ENCODE measurements around the gene PANK2. TPM values are rescaled to one million over a fixed set of nuclear protein-coding genes. Genes with fewer than 3 reads are reported as not detected.

PANK2 gene
- total and polyA plus RNA-seq, 2 of the 8 experiments (the other 6 are each of a cell fraction or from before 2014, with no cell fraction given) = 17.1 to 57.5 TPM

DNA sequence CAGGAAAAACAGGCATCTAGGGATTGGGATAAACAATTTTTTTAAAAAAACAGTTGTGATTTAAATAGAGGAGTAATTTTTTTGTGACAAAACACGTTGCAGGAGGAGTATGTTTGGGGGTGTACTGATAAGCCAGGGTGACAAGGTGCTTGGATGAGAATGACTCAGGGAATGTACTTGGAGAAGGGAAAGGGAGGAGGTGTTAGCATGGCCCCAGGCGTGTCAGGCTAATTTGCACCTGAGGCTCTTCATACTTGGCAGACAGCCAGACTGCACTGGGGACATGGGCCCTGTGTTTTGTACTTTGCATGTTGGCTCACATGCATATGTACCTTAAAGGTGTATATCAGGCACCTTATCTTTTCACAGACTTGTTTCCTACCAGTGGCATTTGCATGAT, 22.8 kb downstream of the PANK2 start:
- H3K27me3 ChIP-seq (replicated peaks in 1 of 4; ENCODE audit: control insufficient read depth in 3 of 4, extremely low read depth in 1 of 4, insufficient read depth in 3 of 4, low read length in 3 of 4) = no peaks in the 10 kb centered on the region
- TF ChIP-seq SIRT6 (IDR thresholded peaks at IDR 0.05; ENCODE audit: low read length) = no peak
- no peak overlapping the region for H3K23ac ChIP-seq (ENCODE audit: insufficient read length)
- no peak overlapping the region for H2BK120ac ChIP-seq (replicated peaks; ENCODE audit: low read depth, low read length)
- no peak overlapping the region for H2BK5ac ChIP-seq (ENCODE audit: low read depth, low read length)
- H3K4me2 ChIP-seq (ENCODE audit: insufficient read depth in 1 of 2, low read depth in 2 of 2, low read length in 2 of 2) = no peak overlapping the region
- H3K79me2 ChIP-seq (ENCODE audit: control insufficient read depth in 1 of 2, insufficient read depth in 2 of 2, low read length in 2 of 2) = peaks cover 11 to 98% of the 10 kb centered on the region in 2 experiments
- H2BK12ac ChIP-seq (ENCODE audit: low read depth, low read length) = no peak overlapping the region
- no peak overlapping the region for H4K91ac ChIP-seq (replicated peaks; ENCODE audit: insufficient read length, low read length)
- no peak overlapping the region for H3K56ac ChIP-seq (replicated peaks; ENCODE audit: insufficient read length, low read depth, low read length)
- no peak overlapping the region for H3K4me3 ChIP-seq (ENCODE audit: extremely low read depth in 1 of 4, insufficient read depth in 2 of 4, low read depth in 3 of 4, low read length in 4 of 4)
- no peak overlapping the region for H4K8ac ChIP-seq (ENCODE audit: extremely low read depth, insufficient read depth, low read length)
- CTCF ChIA-PET (ENCODE audit: partially characterized antibody) = no interaction called here
- no peak overlapping the region for H2AFZ ChIP-seq (ENCODE audit: low read length)
- H3K9me3 ChIP-seq (ENCODE audit: insufficient read depth in 2 of 2, low read depth in 1 of 2, low read length in 1 of 2) = no peaks in the 10 kb centered on the region
- H3K4ac ChIP-seq (replicated peaks; ENCODE audit: insufficient read length, low read depth, low read length) = no peak overlapping the region
- no peak overlapping the region for H3K9ac ChIP-seq (replicated peaks in 1 of 4; ENCODE audit: extremely low read depth in 1 of 4, low read depth in 3 of 4, low read length in 3 of 4)
- H2AK5ac ChIP-seq (ENCODE audit: low read depth, low read length) = no peak overlapping the region
- peaks cover 40 to 83% (median 66%) of the 10 kb centered on the region in 4 experiments for H3K36me3 ChIP-seq (ENCODE audit: control insufficient read depth in 2 of 4, insufficient read depth in 4 of 4, low read length in 3 of 4)
- no peaks in the 10 kb centered on the region; the same call in 1 of the 2 replicates for H3K23me2 ChIP-seq (ENCODE audit: low read depth, low read length)
- 90% methylated on average over 2 of the region's 2 CpGs; no CpG with 5 or more reads in 1 of the 2 experiments for WGBS, 2 experiments (ENCODE audit: extremely low coverage in 1 of 2, insufficient coverage in 1 of 2, insufficient read length in 1 of 2, insufficient replicate concordance in 2 of 2, low coverage in 1 of 2, low lambda C conversion rate in 2 of 2, missing lambda C conversion rate in 1 of 2)
- H3K18ac ChIP-seq (ENCODE audit: extremely low read depth, low read length) = no peak overlapping the region
- H3K14ac ChIP-seq (ENCODE audit: insufficient read length) = no peak overlapping the region
- H4K20me1 ChIP-seq (replicated peaks in 1 of 2; ENCODE audit: control insufficient read depth in 1 of 2, insufficient read depth in 2 of 2, low read length in 2 of 2) = peaks cover 26 to 35% of the 10 kb centered on the region in 2 experiments
- peaks cover 7% of the 10 kb centered on the region for H3K79me1 ChIP-seq (ENCODE audit: low read depth, low read length)
- H3K4me1 ChIP-seq (replicated peaks in 1 of 4; ENCODE audit: control insufficient read depth in 3 of 4, insufficient read depth in 4 of 4, low read length in 3 of 4) = no peaks in the 10 kb centered on the region
- H3K27ac ChIP-seq (ENCODE audit: low read depth, low read length) = no peak overlapping the region
- no peak for DNase-seq (ENCODE audit: low read depth in 1 of 2, low spot score in 2 of 2)
- H4K5ac ChIP-seq (ENCODE audit: insufficient read length, low read depth, low read length) = no peak overlapping the region
- FAIRE-seq = no peak
- H2BK20ac ChIP-seq (ENCODE audit: low read length) = no peak overlapping the region
- H2BK15ac ChIP-seq (ENCODE audit: low read length) = no peak overlapping the region
- POLR2A ChIA-PET (ENCODE audit: partially characterized antibody) = interaction anchor here (0.9 to 1.7 kb wide), 3 partner anchors 13 to 21 kb away, joined by 3 to 5 read pairs (median 3); no protein-coding TSS in a partner anchor
